Mucosa of descending colon (tissue), 3 donors: ENCODE data around the gene EFCAB6. TPM values are rescaled to one million over a fixed set of nuclear protein-coding genes. Genes with fewer than 3 reads are reported as not detected.

ENCODE experiments used
- ATAC-seq: fragments of 200-7000 bp; cut with Tn5 transposase; one replicate; pipeline ENCODE4 v1.9.1; 2020; ENCODE audit warnings: mild to moderate bottlenecking, moderate library complexity
- DNase-seq, 3 donors: peaks; one replicate each; pipeline ENCODE4 v3.0.0-alpha.2; 2020
- H3K36me3 ChIP-seq: fragments of 200-600 bp; one replicate; pipeline ENCODE4 v1.8.0; 2021; ENCODE audit warnings: low read depth, mild to moderate bottlenecking
- H3K4me1 ChIP-seq: fragments of 200-600 bp; one replicate; pipeline ENCODE4 v1.8.0; 2021; ENCODE audit warnings: low read depth, mild to moderate bottlenecking
- H3K4me3 ChIP-seq: fragments of 200-600 bp; one replicate; pipeline ENCODE4 v1.8.0; 2021; ENCODE audit warnings: mild to moderate bottlenecking
- H3K9me3 ChIP-seq: fragments of 200-600 bp; one replicate; pipeline ENCODE4 v1.8.0; 2021; ENCODE audit warnings: mild to moderate bottlenecking
- intact Hi-C, 2 donors: fragments of 100-400 bp; cut with DNase I in 1 of 2; cut with micrococcal nuclease in 1 of 2; formaldehyde crosslinking; loops; one replicate each; pipeline versions ENCODE4 v1.11.0 to v1.11.1; 2022; cut with DNase I, micrococcal nuclease
- total RNA-seq, 3 donors: library from RNA; stranded (reverse); fragmentation: NEBNext Ultra II Directional in 2 of 3; extraction: Animal tissue kit (Norgen Biotek cat#: 25700) in 2 of 3; gene quantifications; one replicate each; pipeline versions ENCODE4 v1.2.1 to v1.2.4, GENCODE V29; 2021 to 2023
- TF ChIP-seq, protein P1 (sequence below): fragments of 200-600 bp; IDR thresholded peaks from one replicate; pipeline ENCODE4 v1.8.0; 2022; ENCODE audit warnings: antibody characterized with exemption, mild to moderate bottlenecking
- donor health status: DM: no; HTN: no; CAD: no; lungs with moderate emphysema.
- donor health status: DM: no; HTN: no; CAD: no.
- donor health status: DM: no; HTN: yes; CAD: no.

Gene EFCAB6
- total RNA-seq, 3 donors from 2014 or later = 1.1 to 1.8 (median 1.7) TPM

DNA sequence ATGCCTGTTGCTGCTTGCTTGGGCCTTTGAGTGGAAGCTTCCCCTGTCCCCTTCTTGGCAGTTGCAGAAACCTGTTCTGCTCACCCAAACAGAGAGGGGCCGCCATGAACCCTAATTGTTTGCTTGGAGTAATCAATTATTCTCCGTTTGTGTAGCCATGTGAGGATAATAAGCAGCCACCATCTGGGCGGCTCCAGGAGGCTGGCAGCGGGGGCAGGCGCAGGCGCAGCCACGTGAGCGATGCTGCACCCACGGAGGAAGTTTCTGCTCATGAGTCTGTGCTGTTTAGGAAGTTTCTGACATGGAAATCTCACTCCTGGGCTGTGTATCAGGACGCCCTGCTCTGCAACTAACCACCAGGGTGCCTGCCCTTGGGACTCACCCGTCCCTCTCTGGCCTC lies 310.2 kb downstream of the EFCAB6 start:
- no peak for DNase-seq
- Histone ChIP-seq H3K4me1 (no peaks in the 10 kb centered on the region), H3K4me3 (no peak overlapping the region), H3K9me3 (no peaks in the 10 kb centered on the region), H3K36me3 (no peaks in the 10 kb centered on the region)
- no peak for ATAC-seq
- TF ChIP-seq, protein P1, sequence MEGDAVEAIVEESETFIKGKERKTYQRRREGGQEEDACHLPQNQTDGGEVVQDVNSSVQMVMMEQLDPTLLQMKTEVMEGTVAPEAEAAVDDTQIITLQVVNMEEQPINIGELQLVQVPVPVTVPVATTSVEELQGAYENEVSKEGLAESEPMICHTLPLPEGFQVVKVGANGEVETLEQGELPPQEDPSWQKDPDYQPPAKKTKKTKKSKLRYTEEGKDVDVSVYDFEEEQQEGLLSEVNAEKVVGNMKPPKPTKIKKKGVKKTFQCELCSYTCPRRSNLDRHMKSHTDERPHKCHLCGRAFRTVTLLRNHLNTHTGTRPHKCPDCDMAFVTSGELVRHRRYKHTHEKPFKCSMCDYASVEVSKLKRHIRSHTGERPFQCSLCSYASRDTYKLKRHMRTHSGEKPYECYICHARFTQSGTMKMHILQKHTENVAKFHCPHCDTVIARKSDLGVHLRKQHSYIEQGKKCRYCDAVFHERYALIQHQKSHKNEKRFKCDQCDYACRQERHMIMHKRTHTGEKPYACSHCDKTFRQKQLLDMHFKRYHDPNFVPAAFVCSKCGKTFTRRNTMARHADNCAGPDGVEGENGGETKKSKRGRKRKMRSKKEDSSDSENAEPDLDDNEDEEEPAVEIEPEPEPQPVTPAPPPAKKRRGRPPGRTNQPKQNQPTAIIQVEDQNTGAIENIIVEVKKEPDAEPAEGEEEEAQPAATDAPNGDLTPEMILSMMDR = no peak
- intact Hi-C loops = no loop called here

DNA sequence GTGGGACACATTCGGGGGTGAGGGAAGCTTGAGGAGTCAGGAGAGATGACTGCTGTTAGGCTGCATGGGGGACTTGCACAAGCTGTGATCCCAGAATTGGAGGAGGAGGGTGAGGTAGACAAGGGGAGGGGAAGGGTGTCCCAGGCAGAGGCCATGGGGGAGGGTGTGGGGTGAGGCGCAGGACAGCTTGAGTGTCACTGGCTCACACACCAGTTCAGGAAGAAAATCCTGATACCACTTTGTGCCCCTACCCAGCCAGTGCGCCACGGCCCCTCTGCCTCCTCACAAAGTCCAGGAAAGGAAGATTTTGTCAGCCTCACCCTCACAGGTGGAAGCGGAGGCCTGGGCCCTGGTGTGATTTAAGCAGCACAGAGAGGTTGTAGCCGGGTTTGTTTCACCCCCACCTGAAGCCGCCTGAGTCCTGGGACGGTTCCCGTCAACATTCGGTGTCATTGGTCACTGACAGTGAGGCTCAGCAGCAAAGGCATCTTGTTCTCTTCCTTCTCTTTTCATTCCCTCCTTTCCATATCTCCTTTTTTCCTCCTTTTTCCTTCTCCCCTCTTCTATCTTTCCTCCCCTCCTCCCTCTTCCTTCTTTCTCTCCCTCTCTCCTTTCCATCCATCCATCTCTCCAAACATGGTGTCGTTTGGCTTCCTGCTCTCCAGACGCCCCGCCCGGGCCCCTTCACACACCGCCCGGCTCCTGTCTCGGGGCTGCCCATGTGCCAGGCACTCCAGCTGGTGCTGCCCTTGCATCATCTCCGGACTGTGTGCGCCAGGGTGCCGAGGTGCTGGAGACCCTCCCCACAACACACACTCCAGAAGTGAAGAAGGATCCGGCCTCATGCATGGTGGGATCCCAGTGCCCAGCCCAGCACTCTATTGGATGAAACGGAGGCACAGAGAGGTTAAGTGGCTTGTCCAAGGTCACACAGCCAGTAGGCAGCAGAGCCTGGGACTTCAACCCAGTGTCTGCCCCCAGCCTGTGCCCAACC lies 311.0 kb downstream of the EFCAB6 start:
- no peak for ATAC-seq
- TF ChIP-seq, protein P1 = no peak
- Histone ChIP-seq H3K4me3 (no peak overlapping the region), H3K9me3 (no peaks in the 10 kb centered on the region), H3K36me3 (no peaks in the 10 kb centered on the region), H3K4me1 (no peaks in the 10 kb centered on the region)
- intact Hi-C loops = no loop called here
- no peak for DNase-seq

DNA sequence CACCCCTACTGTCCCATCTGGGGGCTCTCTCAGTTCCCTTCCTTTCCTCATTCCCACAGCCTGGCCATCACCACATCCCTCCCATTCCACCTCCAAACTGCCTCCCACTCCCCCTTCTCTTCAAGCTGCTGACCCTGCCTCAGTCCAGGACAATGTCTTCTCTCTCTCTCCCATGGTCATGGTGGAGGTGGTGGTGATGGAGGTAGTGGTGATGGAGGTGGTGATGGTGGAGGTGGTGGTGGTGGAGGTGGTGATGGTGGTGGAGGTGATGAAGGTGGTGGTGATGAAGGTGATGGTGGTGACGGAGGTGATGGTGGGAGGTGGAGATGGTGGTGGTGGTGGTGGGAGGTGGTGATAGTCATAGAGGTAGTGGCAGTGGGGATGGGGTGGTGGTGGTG lies 313.2 kb downstream of the EFCAB6 start:
- DNase-seq (no peak), ATAC-seq (no peak)
- Histone ChIP-seq H3K9me3 (no peaks in the 10 kb centered on the region), H3K4me3 (no peak overlapping the region), H3K36me3 (no peaks in the 10 kb centered on the region), H3K4me1 (no peaks in the 10 kb centered on the region)
- intact Hi-C loops = no loop called here
- TF ChIP-seq, protein P1 = no peak

DNA sequence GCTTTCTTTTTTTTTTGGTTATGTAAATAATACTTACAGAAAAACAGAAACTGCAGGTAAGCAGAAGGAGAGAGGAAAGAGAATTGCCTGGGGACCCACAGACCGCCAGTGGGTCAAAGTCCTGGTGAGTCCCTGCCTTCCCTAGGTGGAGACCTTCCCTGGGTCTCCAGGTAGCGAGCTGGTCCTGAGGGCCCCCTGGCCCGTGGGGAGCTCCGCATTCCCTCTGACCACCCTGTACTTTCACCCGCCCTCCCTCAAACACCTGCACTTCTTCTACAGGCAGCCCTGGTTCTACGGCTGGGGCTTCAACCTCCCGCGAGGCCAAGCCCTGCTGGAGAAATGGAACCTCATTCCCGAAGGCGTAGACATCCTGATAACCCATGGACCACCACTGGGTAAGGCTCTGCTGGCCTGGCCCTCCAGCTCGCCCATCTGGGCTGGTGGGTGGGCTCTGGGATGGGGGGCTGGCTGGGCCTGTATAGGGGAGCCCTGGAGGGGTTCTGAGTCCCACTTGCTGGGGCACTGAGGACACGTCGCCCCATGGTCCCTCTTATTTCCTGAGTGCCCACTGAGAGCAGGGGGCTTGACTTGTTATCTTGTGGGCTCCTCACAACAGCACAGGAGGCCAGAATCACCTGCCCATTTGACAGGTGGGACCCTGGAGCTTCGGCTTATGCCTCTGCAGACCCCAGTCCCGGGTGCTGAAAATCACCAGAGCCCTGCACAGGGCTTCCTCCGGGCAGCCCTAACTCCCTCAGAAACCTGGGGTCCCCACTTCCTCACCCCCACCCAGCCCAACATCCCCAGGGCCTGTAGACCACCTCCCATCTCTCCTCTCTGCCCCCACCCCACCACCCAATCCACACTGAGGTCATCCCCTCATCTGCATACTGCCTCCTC lies 313.9 kb downstream of the EFCAB6 start:
- no peaks in the 10 kb centered on the region for H3K36me3 ChIP-seq
- no peaks in the 10 kb centered on the region for H3K4me1 ChIP-seq
- no peak for ATAC-seq
- H3K9me3 ChIP-seq = no peaks in the 10 kb centered on the region
- H3K4me3 ChIP-seq = no peak overlapping the region
- intact Hi-C loops = no loop called here
- DNase-seq = no peak
- TF ChIP-seq, protein P1 = no peak

DNA sequence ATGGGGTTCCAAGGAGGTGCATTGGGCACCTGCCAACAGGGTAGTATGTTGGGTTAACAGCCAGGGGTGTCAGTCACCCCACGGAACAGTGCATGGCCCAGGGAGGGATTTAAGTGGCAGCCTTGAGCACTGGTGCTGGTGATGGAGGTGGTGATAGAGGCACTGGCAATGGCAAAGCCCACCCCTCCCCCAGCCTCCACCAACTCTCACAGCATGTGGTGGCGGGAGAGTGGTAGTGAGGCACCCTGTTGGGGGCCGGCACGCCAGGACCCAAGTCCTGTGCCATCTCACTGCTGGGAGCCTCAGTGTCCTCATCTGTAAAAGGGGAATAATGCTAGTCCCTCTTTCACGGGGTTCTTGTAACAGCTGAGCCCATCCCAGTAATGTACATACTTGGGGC lies 318.8 kb downstream of the EFCAB6 start:
- DNase-seq (no peak), ATAC-seq (no peak)
- intact Hi-C loops = no loop called here
- Histone ChIP-seq H3K4me1 (no peaks in the 10 kb centered on the region), H3K36me3 (no peaks in the 10 kb centered on the region), H3K4me3 (no peak overlapping the region), H3K9me3 (no peaks in the 10 kb centered on the region)
- TF ChIP-seq, protein P1 = no peak
